ENCODE measurements around the gene ANKRD23.
A peak's percentile ranks its signal among the peaks of the same experiment; 100 is the strongest.
"Not testable (repeated sequence)": the region's sequence is repeated elsewhere in the genome, so short reads cannot be mapped to it uniquely, and the experiment has no call there.

ANKRD23 gene

DNA sequence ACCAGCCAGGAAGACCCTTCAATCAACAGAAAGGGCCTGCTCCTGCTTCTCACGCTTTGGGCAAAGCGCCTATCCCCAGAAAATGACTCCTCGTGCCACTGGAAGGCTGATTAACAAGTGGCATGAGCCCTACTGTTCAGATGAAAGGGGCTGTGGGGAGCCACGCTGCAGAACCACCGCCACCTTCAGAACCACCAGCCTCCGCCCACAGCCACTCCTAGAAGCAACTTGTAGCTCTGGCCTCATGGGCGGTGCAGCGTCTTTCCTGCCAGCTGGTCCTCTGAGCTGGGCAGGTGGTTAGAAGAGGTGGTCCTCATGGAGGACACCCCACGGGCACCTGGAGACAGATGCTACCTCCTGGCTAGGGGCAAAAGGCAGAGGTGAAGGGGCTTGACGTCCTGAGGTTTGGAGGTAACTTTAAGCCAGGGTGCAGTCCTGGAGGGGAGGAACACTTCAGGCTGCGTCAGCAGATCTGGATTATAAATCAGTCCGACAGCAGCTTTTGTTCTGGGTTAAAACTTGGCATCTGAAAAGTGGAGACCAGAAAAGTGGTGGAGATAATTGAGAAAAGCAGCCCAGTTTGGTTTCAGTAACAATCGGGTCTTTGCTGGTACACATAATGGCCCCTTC is 26.9 kb upstream of the ANKRD23 start:
- H3K27ac Mint-ChIP-seq: peak overlapping the region; percentile 82
- peaks cover 27% of the 10 kb centered on the region for H3K4me1 Mint-ChIP-seq (ENCODE audit: low read depth)
- H3K27me3 Mint-ChIP-seq (ENCODE audit: low read depth): peaks cover 17% of the 10 kb centered on the region
- peak overlapping the region; percentile 86 for H3K4me3 Mint-ChIP-seq
- no peaks in the 10 kb centered on the region for H3K9me3 Mint-ChIP-seq
- peaks cover 3% of the 10 kb centered on the region for H3K36me3 Mint-ChIP-seq (ENCODE audit: low read depth)

- no peaks in the 10 kb centered on the region for H3K9me3 Mint-ChIP-seq
- peaks cover 27% of the 10 kb centered on the region for H3K4me1 Mint-ChIP-seq (ENCODE audit: low read depth)
- H3K27me3 Mint-ChIP-seq (ENCODE audit: low read depth): peaks cover 14% of the 10 kb centered on the region
- H3K36me3 Mint-ChIP-seq (ENCODE audit: low read depth): peaks cover 6% of the 10 kb centered on the region
- peak within 1 kb of the TSS; percentile 86 for H3K4me3 Mint-ChIP-seq
- H3K27ac Mint-ChIP-seq: peak within 1 kb of the TSS; percentile 82
Measured at GRCh38 chr2:96869822-96870625, 26.2 kb upstream of the ANKRD23 start, which contains the start of gene SEMA4C. Gene SEMA4C, minus strand, starts transcription at chr2:96870080. Its CDS starts 2,194 bp downstream, at chr2:96867886.

GRCh38 chr2:96869281-96869821 is 25.5 kb upstream of the ANKRD23 start:
- Mint-ChIP-seq H3K27ac (no peak overlapping the region), H3K27me3 (ENCODE audit: low read depth) (peaks cover 13% of the 10 kb centered on the region), H3K4me3 (no peak overlapping the region), H3K9me3 (no peaks in the 10 kb centered on the region), H3K36me3 (ENCODE audit: low read depth) (peaks cover 7% of the 10 kb centered on the region), H3K4me1 (ENCODE audit: low read depth) (peaks cover 24% of the 10 kb centered on the region)

GRCh38 chr2:96868555-96869280 is 24.9 kb upstream of the ANKRD23 start:
- H3K9me3 Mint-ChIP-seq: no peaks in the 10 kb centered on the region
- H3K4me3 Mint-ChIP-seq: peak overlapping the region; percentile 80
- H3K4me1 Mint-ChIP-seq (ENCODE audit: low read depth): peaks cover 22% of the 10 kb centered on the region
- peaks cover 7% of the 10 kb centered on the region for H3K36me3 Mint-ChIP-seq (ENCODE audit: low read depth)
- H3K27ac Mint-ChIP-seq: peak overlapping the region; percentile 78
- H3K27me3 Mint-ChIP-seq (ENCODE audit: low read depth): peaks cover 11% of the 10 kb centered on the region

- H3K27ac Mint-ChIP-seq: peak overlapping the region; percentile 78
- H3K4me3 Mint-ChIP-seq: peak overlapping the region; percentile 80
- H3K9me3 Mint-ChIP-seq: no peaks in the 10 kb centered on the region
- H3K27me3 Mint-ChIP-seq (ENCODE audit: low read depth): peaks cover 11% of the 10 kb centered on the region
- peaks cover 22% of the 10 kb centered on the region for H3K4me1 Mint-ChIP-seq (ENCODE audit: low read depth)
- peaks cover 12% of the 10 kb centered on the region for H3K36me3 Mint-ChIP-seq (ENCODE audit: low read depth)
Measured at GRCh38 chr2:96867756-96868554, 24.1 kb upstream of the ANKRD23 start.

- peaks cover 22% of the 10 kb centered on the region for H3K4me1 Mint-ChIP-seq (ENCODE audit: low read depth)
- H3K27me3 Mint-ChIP-seq (ENCODE audit: low read depth): peaks cover 11% of the 10 kb centered on the region
- H3K27ac Mint-ChIP-seq: no peak overlapping the region
- no peaks in the 10 kb centered on the region for H3K9me3 Mint-ChIP-seq
- H3K4me3 Mint-ChIP-seq: peak overlapping the region; percentile 80
- H3K36me3 Mint-ChIP-seq (ENCODE audit: low read depth): peaks cover 13% of the 10 kb centered on the region
Measured at GRCh38 chr2:96866986-96867755, 23.4 kb upstream of the ANKRD23 start.

GRCh38 chr2:96866586-96866985 is 22.8 kb upstream of the ANKRD23 start:
- Mint-ChIP-seq H3K27me3 (ENCODE audit: low read depth) (peaks cover 11% of the 10 kb centered on the region), H3K4me3 (peak overlapping the region; percentile 65), H3K27ac (no peak overlapping the region), H3K36me3 (ENCODE audit: low read depth) (peaks cover 16% of the 10 kb centered on the region), H3K9me3 (no peaks in the 10 kb centered on the region), H3K4me1 (ENCODE audit: low read depth) (peaks cover 22% of the 10 kb centered on the region)

- Mint-ChIP-seq H3K4me3 (no peak overlapping the region), H3K36me3 (ENCODE audit: low read depth) (peaks cover 16% of the 10 kb centered on the region), H3K27me3 (ENCODE audit: low read depth) (peaks cover 8% of the 10 kb centered on the region), H3K27ac (no peak overlapping the region), H3K9me3 (no peaks in the 10 kb centered on the region), H3K4me1 (ENCODE audit: low read depth) (peaks cover 21% of the 10 kb centered on the region)
Measured at GRCh38 chr2:96866149-96866548, 22.3 kb upstream of the ANKRD23 start.

DNA sequence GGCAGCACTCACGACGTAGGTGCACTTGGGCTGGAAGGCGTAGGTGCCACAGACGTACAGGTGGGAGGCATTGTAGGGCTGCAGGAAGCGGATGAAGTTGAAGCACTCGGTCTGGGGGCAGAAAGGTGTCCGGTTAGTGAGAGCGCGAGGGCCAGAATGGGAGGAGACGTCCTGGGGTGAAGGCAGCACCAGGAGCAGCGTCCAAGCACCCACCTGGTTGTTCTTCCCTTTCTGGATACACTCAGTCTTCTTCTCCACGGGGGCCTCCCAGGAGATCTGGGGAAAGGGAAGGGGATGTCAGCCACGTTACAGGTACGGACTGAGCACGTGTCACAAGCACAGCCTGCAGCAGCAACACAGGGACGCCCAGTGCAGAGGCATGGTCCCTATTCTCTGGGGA is 21.8 kb upstream of the ANKRD23 start:
- H3K27ac Mint-ChIP-seq: no peak overlapping the region

GRCh38 chr2:96864343-96865091 is 20.7 kb upstream of the ANKRD23 start:
- peaks cover 16% of the 10 kb centered on the region for H3K4me1 Mint-ChIP-seq (ENCODE audit: low read depth)
- H3K9me3 Mint-ChIP-seq: no peaks in the 10 kb centered on the region
- H3K36me3 Mint-ChIP-seq (ENCODE audit: low read depth): peaks cover 22% of the 10 kb centered on the region
- no peaks in the 10 kb centered on the region for H3K27me3 Mint-ChIP-seq (ENCODE audit: low read depth)
- no peak overlapping the region for H3K4me3 Mint-ChIP-seq
- no peak overlapping the region for H3K27ac Mint-ChIP-seq

More for the DNA sequence above, 21.8 kb upstream of the ANKRD23 start:
- no peaks in the 10 kb centered on the region for H3K9me3 Mint-ChIP-seq
- peaks cover 16% of the 10 kb centered on the region for H3K4me1 Mint-ChIP-seq (ENCODE audit: low read depth)
- H3K4me3 Mint-ChIP-seq: no peak overlapping the region
- H3K36me3 Mint-ChIP-seq (ENCODE audit: low read depth): peaks cover 16% of the 10 kb centered on the region
- H3K27me3 Mint-ChIP-seq (ENCODE audit: low read depth): peaks cover 3% of the 10 kb centered on the region

DNA sequence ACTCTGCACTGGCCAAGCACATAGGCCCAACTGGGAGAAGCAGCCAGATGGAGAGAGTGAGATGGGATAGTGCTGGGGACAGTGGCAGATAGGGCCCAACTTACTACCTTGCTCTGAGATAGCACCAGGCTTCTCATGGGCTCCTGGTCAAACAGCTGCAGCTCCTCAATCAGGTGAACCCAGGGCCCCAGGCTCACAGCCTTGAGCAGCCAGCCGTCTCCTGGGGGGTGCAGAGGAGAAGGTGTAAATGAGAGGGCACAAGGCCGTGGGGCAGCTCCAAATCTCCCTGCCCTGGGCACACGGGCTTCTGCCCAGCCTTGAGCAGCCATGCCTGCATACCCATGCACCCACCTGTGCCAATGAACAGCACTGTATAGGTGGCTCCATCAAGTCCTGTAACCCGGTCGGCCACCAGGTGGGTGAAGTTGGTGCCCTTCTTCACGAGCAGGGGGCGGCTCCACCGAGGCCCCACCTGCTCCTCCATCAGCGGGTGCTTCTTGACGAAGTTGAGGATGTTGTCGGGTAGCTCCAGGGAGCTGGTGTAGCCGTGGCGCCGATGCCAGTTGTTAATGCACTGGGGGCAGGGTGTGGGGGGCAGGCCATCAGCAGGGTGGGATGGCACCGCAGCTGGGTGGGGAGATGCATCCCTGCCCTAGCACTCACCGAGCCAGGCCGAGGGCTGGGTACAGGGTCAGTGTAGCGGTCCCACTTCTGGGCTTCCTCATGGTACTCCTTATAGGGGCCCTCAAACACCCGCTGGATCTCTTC is 19.9 kb upstream of the ANKRD23 start:
- no peaks in the 10 kb centered on the region for H3K27me3 Mint-ChIP-seq (ENCODE audit: low read depth)
- peaks cover 22% of the 10 kb centered on the region for H3K36me3 Mint-ChIP-seq (ENCODE audit: low read depth)
- no peaks in the 10 kb centered on the region for H3K9me3 Mint-ChIP-seq
- peaks cover 23% of the 10 kb centered on the region for H3K4me1 Mint-ChIP-seq (ENCODE audit: low read depth)
- H3K27ac Mint-ChIP-seq: no peak overlapping the region
- H3K4me3 Mint-ChIP-seq: no peak overlapping the region

DNA sequence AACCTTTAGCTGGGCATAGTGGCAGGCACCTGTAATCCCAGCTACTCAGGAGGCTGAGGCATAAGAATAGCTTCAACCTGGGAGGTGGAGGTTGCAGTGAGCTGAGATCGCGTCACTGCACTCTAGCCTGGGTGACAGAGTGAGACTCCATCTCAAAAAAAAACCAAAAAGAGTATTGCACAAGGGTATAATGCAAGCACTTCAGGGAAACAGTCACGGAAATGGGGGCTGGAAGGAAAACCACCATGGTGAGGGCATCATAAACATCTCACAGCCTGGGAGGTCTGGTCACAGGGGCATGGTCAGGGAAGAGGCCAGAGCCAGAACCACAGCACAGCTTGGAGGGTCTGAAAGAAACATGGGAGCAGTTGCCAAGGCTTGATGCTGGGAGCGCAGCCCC is 19.2 kb upstream of the ANKRD23 start:
- not testable (repeated sequence) for H3K4me3 Mint-ChIP-seq; H3K9me3 Mint-ChIP-seq; H3K27ac Mint-ChIP-seq; H3K27me3 Mint-ChIP-seq (ENCODE audit: low read depth)
- Mint-ChIP-seq H3K4me1 (ENCODE audit: low read depth) (peaks cover 23% of the 10 kb centered on the region), H3K36me3 (ENCODE audit: low read depth) (peaks cover 22% of the 10 kb centered on the region)
